ENCODE data around the gene SPNS2. TPM values are rescaled to one million over a fixed set of nuclear protein-coding genes. Genes with fewer than 3 reads are reported as not detected.

The SPNS2 gene
- total RNA-seq, 1 experiment from 2014 or later = 0.11 TPM

- no peaks in the 10 kb centered on the region for H3K27me3 ChIP-seq (replicated peaks)
- no peaks in the 10 kb centered on the region for H3K9me3 ChIP-seq (replicated peaks)
These were observed 58.3 kb downstream of the SPNS2 start for GRCh38 chr17:4556996-4557395.

GRCh38 chr17:4557626-4558346 lies 59.1 kb downstream of the SPNS2 start:
- DNase-seq (ENCODE audit: low read depth in 1 of 2, low spot score in 2 of 2) = peak in 1 of 2 experiments; percentile 34
- Histone ChIP-seq H3K27me3 (replicated peaks) (no peaks in the 10 kb centered on the region), H3K4me3 (no peak overlapping the region), H3K9me3 (replicated peaks) (no peaks in the 10 kb centered on the region), H3K27ac (no peak overlapping the region), H3K4me1 (replicated peaks) (peaks cover 14% of the 10 kb centered on the region), H3K36me3 (peaks cover 15% of the 10 kb centered on the region)

More at GRCh38 chr17:4556996-4557395, 58.3 kb downstream of the SPNS2 start:
- no peak for DNase-seq (ENCODE audit: low read depth in 1 of 2, low spot score in 2 of 2)
- Histone ChIP-seq H3K36me3 (peaks cover 21% of the 10 kb centered on the region), H3K4me3 (no peak overlapping the region), H3K4me1 (replicated peaks) (peaks cover 14% of the 10 kb centered on the region), H3K27ac (no peak overlapping the region)

GRCh38 chr17:4558347-4558971 lies 59.8 kb downstream of the SPNS2 start:
- H3K4me1 ChIP-seq (replicated peaks) = peaks cover 14% of the 10 kb centered on the region
- DNase-seq (ENCODE audit: low read depth in 1 of 2, low spot score in 2 of 2) = peak in 1 of 2 experiments; percentile 36
- no peak overlapping the region for H3K27ac ChIP-seq
- H3K36me3 ChIP-seq = peaks cover 8% of the 10 kb centered on the region
- H3K27me3 ChIP-seq (replicated peaks) = no peaks in the 10 kb centered on the region
- no peaks in the 10 kb centered on the region for H3K9me3 ChIP-seq (replicated peaks)
- H3K4me3 ChIP-seq = no peak overlapping the region

- Histone ChIP-seq H3K4me1 (replicated peaks) (peaks cover 11% of the 10 kb centered on the region), H3K4me3 (no peak overlapping the region), H3K27me3 (replicated peaks) (no peaks in the 10 kb centered on the region), H3K9me3 (replicated peaks) (no peaks in the 10 kb centered on the region), H3K36me3 (0 out of 2 replicates have a peak, but pooled peaks cover 4% of the 10 kb centered on the region), H3K27ac (no peak overlapping the region)
- DNase-seq (ENCODE audit: low read depth in 1 of 2, low spot score in 2 of 2) = no peak
These were observed 60.6 kb downstream of the SPNS2 start for GRCh38 chr17:4559139-4559791.

- no peak for DNase-seq (ENCODE audit: low read depth in 1 of 2, low spot score in 2 of 2)
- Histone ChIP-seq H3K4me3 (no peak overlapping the region), H3K27ac (no peak overlapping the region), H3K4me1 (replicated peaks) (peaks cover 7% of the 10 kb centered on the region), H3K27me3 (replicated peaks) (no peaks in the 10 kb centered on the region), H3K36me3 (0 out of 2 replicates have a peak, but pooled peaks cover 1% of the 10 kb centered on the region), H3K9me3 (replicated peaks) (no peaks in the 10 kb centered on the region)
These were observed 61.3 kb downstream of the SPNS2 start for GRCh38 chr17:4559966-4560365.

- H3K36me3 ChIP-seq = no peaks in the 10 kb centered on the region
- H3K27ac ChIP-seq = no peak within 1 kb of the TSS
- DNase-seq (ENCODE audit: low read depth in 1 of 2, low spot score in 2 of 2) = no peak
- H3K4me3 ChIP-seq = no peak within 1 kb of the TSS
- peaks cover 6% of the 10 kb centered on the region for H3K4me1 ChIP-seq (replicated peaks)
- no peaks in the 10 kb centered on the region for H3K9me3 ChIP-seq (replicated peaks)
- no peaks in the 10 kb centered on the region for H3K27me3 ChIP-seq (replicated peaks)
These were observed 61.7 kb downstream of the SPNS2 start, which contains the start of gene GGT6 for GRCh38 chr17:4560421-4560820. TSS of gene GGT6 (minus strand) at chr17:4560577. CDS start at chr17:4560521, 56 bp downstream.

- Histone ChIP-seq H3K36me3 (no peaks in the 10 kb centered on the region), H3K4me3 (no peak overlapping the region), H3K9me3 (replicated peaks) (no peaks in the 10 kb centered on the region), H3K27ac (no peak overlapping the region), H3K4me1 (replicated peaks) (peaks cover 2% of the 10 kb centered on the region), H3K27me3 (replicated peaks) (no peaks in the 10 kb centered on the region)
- DNase-seq (ENCODE audit: low read depth in 1 of 2, low spot score in 2 of 2) = no peak
These were observed 62.2 kb downstream of the SPNS2 start for GRCh38 chr17:4560837-4561256.

- DNase-seq (ENCODE audit: low read depth in 1 of 2, low spot score in 2 of 2) = no peak
- H3K4me1 ChIP-seq (replicated peaks) = no peaks in the 10 kb centered on the region; the same call in 1 of the 2 replicates
- H3K36me3 ChIP-seq = no peaks in the 10 kb centered on the region
- no peaks in the 10 kb centered on the region for H3K9me3 ChIP-seq (replicated peaks)
- no peak overlapping the region for H3K27ac ChIP-seq
- no peaks in the 10 kb centered on the region for H3K27me3 ChIP-seq (replicated peaks)
- no peak overlapping the region for H3K4me3 ChIP-seq
These were observed 63.6 kb downstream of the SPNS2 start for GRCh38 chr17:4562015-4562969.

- Histone ChIP-seq H3K27ac (no peak overlapping the region), H3K36me3 (no peaks in the 10 kb centered on the region), H3K4me3 (no peak overlapping the region), H3K9me3 (replicated peaks) (no peaks in the 10 kb centered on the region), H3K27me3 (replicated peaks) (peaks cover 4% of the 10 kb centered on the region; the same call in 1 of the 2 replicates), H3K4me1 (replicated peaks) (no peaks in the 10 kb centered on the region; the same call in 1 of the 2 replicates)
- peak; percentile 37 to 66 for DNase-seq (ENCODE audit: low read depth in 1 of 2, low spot score in 2 of 2)
These were observed 66.8 kb downstream of the SPNS2 start for GRCh38 chr17:4565209-4566141.

GRCh38 chr17:4566785-4567184 lies 68.1 kb downstream of the SPNS2 start:
- Histone ChIP-seq H3K27me3 (replicated peaks) (peaks cover 8% of the 10 kb centered on the region; the same call in 1 of the 2 replicates), H3K9me3 (replicated peaks) (no peaks in the 10 kb centered on the region), H3K4me3 (no peak overlapping the region), H3K27ac (no peak overlapping the region), H3K36me3 (no peaks in the 10 kb centered on the region), H3K4me1 (replicated peaks) (no peaks in the 10 kb centered on the region; the same call in 1 of the 2 replicates)
- peak in 1 of 2 experiments; percentile 27 for DNase-seq (ENCODE audit: low read depth in 1 of 2, low spot score in 2 of 2)

GRCh38 chr17:4569591-4569990 lies 70.9 kb downstream of the SPNS2 start:
- Histone ChIP-seq H3K36me3 (no peaks in the 10 kb centered on the region), H3K4me3 (no peak overlapping the region), H3K27me3 (replicated peaks) (peaks cover 8% of the 10 kb centered on the region; the same call in 1 of the 2 replicates)

GRCh38 chr17:4572131-4572530 lies 73.5 kb downstream of the SPNS2 start:
- no peak for DNase-seq (ENCODE audit: low read depth in 1 of 2, low spot score in 2 of 2)
- no peaks in the 10 kb centered on the region for H3K9me3 ChIP-seq (replicated peaks)
- H3K27me3 ChIP-seq (replicated peaks) = peaks cover 8% of the 10 kb centered on the region; the same call in 1 of the 2 replicates
- H3K36me3 ChIP-seq = no peaks in the 10 kb centered on the region
- no peak overlapping the region for H3K4me3 ChIP-seq
- no peaks in the 10 kb centered on the region for H3K4me1 ChIP-seq (replicated peaks)
- no peak overlapping the region for H3K27ac ChIP-seq

More at GRCh38 chr17:4569591-4569990, 70.9 kb downstream of the SPNS2 start:
- no peaks in the 10 kb centered on the region for H3K9me3 ChIP-seq (replicated peaks)
- no peak for DNase-seq (ENCODE audit: low read depth in 1 of 2, low spot score in 2 of 2)
- no peaks in the 10 kb centered on the region; the same call in 1 of the 2 replicates for H3K4me1 ChIP-seq (replicated peaks)
- no peak overlapping the region for H3K27ac ChIP-seq

Measured in SJSA1 (cell line).